Measurements from ENCODE around the gene MIF4GD. TPM values are rescaled to one million over a fixed set of nuclear protein-coding genes. Genes with fewer than 3 reads are reported as not detected.
A peak's percentile ranks its signal among the peaks of the same experiment; 100 is the strongest.
"Not testable (repeated sequence)": the region's sequence is repeated elsewhere in the genome, so short reads cannot be mapped to it uniquely, and the experiment has no call there.

MIF4GD gene
- polyA plus RNA-seq, 1 experiment = 6.0 TPM

- Histone ChIP-seq H3K9me3 (ENCODE audit: control insufficient read depth, insufficient read depth, low read length) (no peaks in the 10 kb centered on the region), H3K27ac (ENCODE audit: low read depth, low read length) (peak within 1 kb of the TSS; percentile 89), H3K27me3 (ENCODE audit: control insufficient read depth, insufficient read depth, low read length) (no peaks in the 10 kb centered on the region), H3K4me3 (ENCODE audit: low read depth, low read length) (peak within 1 kb of the TSS; percentile 91)
- ChIA-PET POLR2A (interaction anchor here (0.5 to 1.4 kb wide), 10 partner anchors 11 to 248 kb away, joined by 3 to 24 read pairs (median 4); partner anchors contain the start of genes GGA3, GRB2 and MIF4GD), CTCF (interaction anchor here (0.6 to 2.0 kb wide), 7 partner anchors 12 to 123 kb away, joined by 3 to 22 read pairs (median 3); partner anchors contain the start of gene MIF4GD)
- TF ChIP-seq CTCF (IDR thresholded peaks at IDR 0.05; ENCODE audit: low read depth, low read length) = no peak
- peak; percentile 97 for DNase-seq (ENCODE audit: low read depth, low spot score)
Observed at GRCh38 chr17:75289115-75289831, 18.2 kb upstream of the MIF4GD start, which contains the start of gene SLC25A19. Gene SLC25A19 (minus strand): TSS chr17:75289433. CDS start chr17:75286764, 2,669 bp downstream.

- Histone ChIP-seq H3K27ac (ENCODE audit: low read depth, low read length) (peak overlapping the region; percentile 39), H3K27me3 (ENCODE audit: control insufficient read depth, insufficient read depth, low read length) (no peaks in the 10 kb centered on the region), H3K9me3 (ENCODE audit: control insufficient read depth, insufficient read depth, low read length) (no peaks in the 10 kb centered on the region), H3K4me3 (ENCODE audit: low read depth, low read length) (peak overlapping the region; percentile 91)
- no peak for TF ChIP-seq CTCF (IDR thresholded peaks at IDR 0.05; ENCODE audit: low read depth, low read length)
- CTCF ChIA-PET = interaction anchor here (0.6 to 2.0 kb wide), 5 partner anchors 12 to 124 kb away, joined by 3 to 22 read pairs (median 3); partner anchors contain the start of gene MIF4GD
- POLR2A ChIA-PET = interaction anchor here (0.5 to 1.4 kb wide), 8 partner anchors 11 to 166 kb away, joined by 3 to 24 read pairs (median 4); partner anchors contain the start of genes GRB2 and MIF4GD
- no peak for DNase-seq (ENCODE audit: low read depth, low spot score)
Observed at GRCh38 chr17:75288770-75289114, 17.7 kb upstream of the MIF4GD start.

GRCh38 chr17:75288359-75288758, 17.3 kb upstream of the MIF4GD start:
- POLR2A ChIA-PET = interaction anchor here (1.3 kb wide), 1 partner anchor 117 kb away, joined by 7 read pairs; the partner anchor contains the start of gene GRB2
- CTCF ChIA-PET = interaction anchor here (2.0 kb wide), 1 partner anchor 34 kb away, joined by 9 read pairs; no protein-coding TSS in a partner anchor
- Histone ChIP-seq H3K9me3 (ENCODE audit: control insufficient read depth, insufficient read depth, low read length) (no peaks in the 10 kb centered on the region), H3K4me3 (ENCODE audit: low read depth, low read length) (peak overlapping the region; percentile 91), H3K27ac (ENCODE audit: low read depth, low read length) (no peak overlapping the region), H3K27me3 (ENCODE audit: control insufficient read depth, insufficient read depth, low read length) (no peaks in the 10 kb centered on the region)
- no peak for TF ChIP-seq CTCF (IDR thresholded peaks at IDR 0.05; ENCODE audit: low read depth, low read length)
- no peak for DNase-seq (ENCODE audit: low read depth, low spot score)

- Histone ChIP-seq H3K4me3 (ENCODE audit: low read depth, low read length) (no peak overlapping the region), H3K27ac (ENCODE audit: low read depth, low read length) (no peak overlapping the region), H3K9me3 (ENCODE audit: control insufficient read depth, insufficient read depth, low read length) (no peaks in the 10 kb centered on the region), H3K27me3 (ENCODE audit: control insufficient read depth, insufficient read depth, low read length) (no peaks in the 10 kb centered on the region)
- ChIA-PET CTCF (no interaction called here), POLR2A (no interaction called here)
- TF ChIP-seq CTCF (IDR thresholded peaks at IDR 0.05; ENCODE audit: low read depth, low read length) = no peak
- DNase-seq (ENCODE audit: low read depth, low spot score) = no peak
Observed at GRCh38 chr17:75287221-75287620, 16.2 kb upstream of the MIF4GD start.

- Histone ChIP-seq H3K9me3 (ENCODE audit: control insufficient read depth, insufficient read depth, low read length) (no peaks in the 10 kb centered on the region), H3K27ac (ENCODE audit: low read depth, low read length) (no peak overlapping the region), H3K4me3 (ENCODE audit: low read depth, low read length) (no peak overlapping the region), H3K27me3 (ENCODE audit: control insufficient read depth, insufficient read depth, low read length) (no peaks in the 10 kb centered on the region)
- no peak for TF ChIP-seq CTCF (IDR thresholded peaks at IDR 0.05; ENCODE audit: low read depth, low read length)
- POLR2A ChIA-PET = interaction anchor here (0.9 kb wide), 1 partner anchor 120 kb away, joined by 9 read pairs; the partner anchor contains the start of gene GRB2
- DNase-seq (ENCODE audit: low read depth, low spot score) = no peak
- CTCF ChIA-PET = interaction anchor here (0.6 to 5.4 kb wide), 2 partner anchors 14 to 38 kb away, joined by 4 to 32 read pairs; partner anchors contain the start of gene MIF4GD
Observed at GRCh38 chr17:75285123-75285522, 14.1 kb upstream of the MIF4GD start.

GRCh38 chr17:75280189-75280588, 9.2 kb upstream of the MIF4GD start:
- H3K27me3 ChIP-seq (ENCODE audit: control insufficient read depth, insufficient read depth, low read length); H3K27ac ChIP-seq (ENCODE audit: low read depth, low read length); H3K9me3 ChIP-seq (ENCODE audit: control insufficient read depth, insufficient read depth, low read length); DNase-seq (ENCODE audit: low read depth, low spot score); POLR2A ChIA-PET; H3K4me3 ChIP-seq (ENCODE audit: low read depth, low read length): not testable (repeated sequence)
- CTCF ChIA-PET = interaction anchor here (0.9 to 5.4 kb wide), 2 partner anchors 9 kb away, joined by 4 to 32 read pairs; partner anchors contain the start of gene MIF4GD
